K562 (cell line): ENCODE results near the gene VEGFB. TPM values are rescaled to one million over a fixed set of nuclear protein-coding genes. Genes with fewer than 3 reads are reported as not detected.
A peak's percentile ranks its signal among the peaks of the same experiment; 100 is the strongest.

Experiments used
- BCOR ChIP-seq: fragments of 450-650 bp; IDR thresholded peaks from 2 replicates; pipeline ENCODE4 v1.6.1; 2016
- FOXO4 ChIP-seq: fragments of 450-650 bp; formaldehyde crosslinking; IDR thresholded peaks from 2 replicates; pipeline ENCODE4 v1.4.0; 2020; ENCODE audit warnings: mild to moderate bottlenecking, moderate library complexity
- KLF6 ChIP-seq: fragments of 250-450 bp; sonication (Bioruptor Pico); IDR thresholded peaks from 2 replicates; pipeline ENCODE4 v1.4.0; 2020; ENCODE audit warnings: mild to moderate bottlenecking, moderate library complexity, borderline replicate concordance
- MEIS2 ChIP-seq: fragments of 450-650 bp; IDR thresholded peaks from 2 replicates; pipeline ENCODE4 v1.6.1; 2014; ENCODE audit warnings: mild to moderate bottlenecking; ENCODE audit not compliant: partially characterized antibody
- MGA ChIP-seq: fragments of 450-650 bp; IDR thresholded peaks from 2 replicates; pipeline ENCODE4 v1.6.1; 2016; ENCODE audit warnings: mild to moderate bottlenecking, moderate library complexity
- MYNN ChIP-seq, 2 experiments: sonication (generic); formaldehyde crosslinking in 1 of 2; IDR thresholded peaks; 2 replicates each; pipeline versions ENCODE4 v1.5.0 to v1.6.1; 2016 to 2020; ENCODE audit warnings: antibody characterized with exemption in 1 of 2, missing genetic modification reagents in 1 of 2
- TCF15 ChIP-seq: fragments of 250-450 bp; sonication (Bioruptor Pico); IDR thresholded peaks from 2 replicates; pipeline ENCODE4 v1.8.0; 2022; ENCODE audit warnings: moderate library complexity, mild to moderate bottlenecking, inconsistent platforms
- polyA plus RNA-seq, 8 experiments: library from polyadenylated mRNA; depleted of rRNA in 4 of 8; stranded (reverse) in 5 of 8; unstranded in 3 of 8; fragments of >200 nt; fragmentation: Nextera tagmentation in 2 of 8; fragmentation: Illumina TruSeq in 1 of 8; extraction: Ambion mirVana in 2 of 8; extraction: Trizol in 1 of 8; gene quantifications; 2 replicates each; pipeline versions ENCODE4 v1.2.1 to v1.2.3, GENCODE V29; 2011 to 2014; ENCODE audit warnings: inconsistent platforms in 1 of 8, missing spikeins in 1 of 8
- total RNA-seq, 7 experiments: library from RNA; depleted of rRNA in 6 of 7; stranded (reverse); fragments of >200 nt in 6 of 7; fragmentation: Illumina TruSeq in 2 of 7; extraction: Trizol in 2 of 7; gene quantifications; 2 replicates each; pipeline versions ENCODE4 v1.2.1 to v1.2.3, GENCODE V29; 2011 to 2021; ENCODE audit warnings: low replicate concordance in 1 of 7
- TF ChIP-seq, protein P1 (sequence below): fragments of 450-650 bp; IDR thresholded peaks from 2 replicates; pipeline ENCODE4 v1.6.1; 2016

VEGFB gene
- total and polyA plus RNA-seq, 9 of the 15 experiments (the other 6 are each of a cell fraction or from before 2014, with no cell fraction given), result 11.0 to 83.4 (median 25.7) TPM

DNA sequence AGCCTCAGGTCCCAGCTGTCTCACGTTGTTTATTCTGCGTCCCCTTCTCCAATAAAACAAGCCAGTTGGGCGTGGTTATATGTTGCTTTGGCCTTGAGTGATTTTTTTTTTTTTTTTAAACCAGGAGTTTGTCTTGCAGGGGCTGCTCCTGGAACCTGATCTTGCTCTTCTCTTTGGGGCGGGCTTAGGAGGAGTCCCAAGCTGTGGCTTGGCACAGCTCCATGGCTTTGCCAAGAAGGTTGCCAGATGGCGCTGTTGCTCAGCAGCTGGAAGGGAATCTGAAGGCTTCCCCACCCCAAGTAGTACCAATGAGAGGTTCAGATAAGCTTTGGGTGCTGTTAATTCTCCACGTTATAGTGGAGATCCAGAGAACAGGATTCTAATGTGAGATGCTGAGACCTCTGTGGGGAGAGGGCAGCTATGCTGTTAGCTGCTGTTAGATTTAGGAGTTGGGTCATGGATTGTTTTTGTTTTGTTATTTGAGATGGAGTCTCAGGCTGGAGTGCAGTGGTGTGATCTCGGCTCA lies 29.9 kb upstream of the VEGFB start (continued):
- TF ChIP-seq FOXO4 (CRISPR knock-in tag) (no peak), TCF15 (no peak), MYNN (IDR thresholded peaks at IDR 0.05) (peak; percentile 72; the same call in 1 of the 2 replicates), MYNN (CRISPR knock-in tag; IDR thresholded peaks at IDR 0.05) (no peak), BCOR (no peak), MGA (no peak), MEIS2 (no peak), KLF6 (CRISPR knock-in tag) (no peak)
- TF ChIP-seq, protein P1, sequence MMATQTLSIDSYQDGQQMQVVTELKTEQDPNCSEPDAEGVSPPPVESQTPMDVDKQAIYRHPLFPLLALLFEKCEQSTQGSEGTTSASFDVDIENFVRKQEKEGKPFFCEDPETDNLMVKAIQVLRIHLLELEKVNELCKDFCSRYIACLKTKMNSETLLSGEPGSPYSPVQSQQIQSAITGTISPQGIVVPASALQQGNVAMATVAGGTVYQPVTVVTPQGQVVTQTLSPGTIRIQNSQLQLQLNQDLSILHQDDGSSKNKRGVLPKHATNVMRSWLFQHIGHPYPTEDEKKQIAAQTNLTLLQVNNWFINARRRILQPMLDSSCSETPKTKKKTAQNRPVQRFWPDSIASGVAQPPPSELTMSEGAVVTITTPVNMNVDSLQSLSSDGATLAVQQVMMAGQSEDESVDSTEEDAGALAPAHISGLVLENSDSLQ, result no peak
